ENCODE measurements around the gene GPC5.
"Not testable (repeated sequence)": the region's sequence is repeated elsewhere in the genome, so short reads cannot be mapped to it uniquely, and the experiment has no call there.

Gene GPC5

DNA sequence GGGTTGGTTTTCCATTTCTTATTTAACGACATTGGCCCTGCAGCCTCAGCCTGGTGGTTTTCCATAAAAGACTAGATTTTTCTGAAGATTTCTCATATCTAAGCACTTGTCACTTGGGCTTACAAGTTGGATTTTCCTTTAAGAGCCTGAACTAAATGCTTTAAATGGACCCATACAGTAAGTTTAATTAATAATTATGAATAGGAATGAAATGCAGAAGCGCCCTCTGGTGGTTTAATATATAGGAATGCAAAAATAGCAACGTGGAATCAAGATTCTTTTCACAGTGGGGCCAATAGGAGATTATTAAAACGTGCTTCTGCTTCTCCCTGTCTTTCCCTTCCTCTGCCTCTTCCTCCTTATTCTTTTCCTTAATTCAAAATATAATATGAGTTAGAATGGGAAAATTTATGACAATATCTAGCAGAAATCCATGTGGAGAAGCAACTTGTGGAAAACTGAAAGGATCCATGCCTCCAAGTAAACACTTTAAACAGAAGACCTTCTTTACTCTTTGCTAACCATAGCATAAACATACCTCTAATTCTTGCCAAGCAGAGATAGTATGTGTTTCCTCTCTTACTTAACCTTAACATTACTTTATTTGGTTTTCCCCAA is 324.0 kb downstream of the GPC5 start:
- no peak for ATAC-seq

DNA sequence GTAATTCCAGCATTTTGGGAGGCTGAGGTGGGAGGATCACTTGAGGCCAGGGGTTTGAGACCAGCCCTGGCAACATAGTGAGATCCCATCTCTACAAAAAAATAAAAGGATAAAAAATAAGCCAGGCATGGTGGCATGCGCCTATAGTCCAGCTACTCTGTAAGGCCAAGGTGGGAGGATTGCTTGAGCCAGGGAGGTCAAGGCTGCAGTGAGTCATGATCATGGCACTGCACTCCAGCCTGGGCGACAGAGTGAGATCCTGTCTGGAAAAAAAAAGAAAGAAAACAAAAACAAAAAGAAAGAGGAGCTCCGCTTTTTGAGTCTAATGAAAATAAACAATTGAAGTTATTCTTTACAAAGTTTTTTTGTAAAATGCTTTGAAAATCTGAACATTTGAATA is 326.2 kb downstream of the GPC5 start:
- no peak for ATAC-seq

DNA sequence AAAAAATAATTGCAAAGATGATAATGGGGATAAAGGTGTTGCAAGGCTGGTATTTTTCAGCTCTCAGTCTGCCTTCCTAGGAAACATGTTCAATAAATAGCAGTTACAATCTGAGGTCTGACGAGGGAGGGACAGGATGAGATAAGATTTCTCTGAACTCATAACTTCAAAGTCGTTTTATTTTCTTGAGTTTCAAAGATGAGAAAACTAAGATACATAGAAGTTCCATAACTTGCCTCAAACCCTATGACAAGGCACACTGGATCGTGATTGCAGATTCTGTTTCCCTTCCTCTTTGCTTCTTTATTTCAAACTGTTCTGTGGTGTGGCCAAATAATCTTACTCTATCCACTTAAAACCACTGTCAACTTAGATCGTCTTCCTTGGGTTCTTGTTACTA is 327.2 kb downstream of the GPC5 start:
- ATAC-seq, result no peak

DNA sequence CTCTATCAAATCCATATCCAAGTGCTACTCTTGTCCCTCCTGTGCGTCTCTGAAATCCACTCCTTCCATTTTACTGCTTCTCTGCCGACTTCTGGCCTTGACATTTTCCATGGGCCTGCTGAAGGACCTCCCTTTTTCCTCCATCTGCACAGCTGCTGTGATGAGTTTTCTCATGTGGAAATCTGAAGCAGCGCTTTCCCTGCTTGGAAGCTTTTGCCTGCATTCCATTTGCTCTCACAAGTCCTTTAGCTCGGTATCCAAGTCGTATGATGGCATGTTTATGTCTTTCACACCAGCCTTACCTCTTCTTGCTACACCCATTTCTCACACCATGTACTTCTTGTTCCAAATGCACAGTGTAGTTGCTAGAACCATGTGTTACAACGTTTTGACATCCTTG is 328.2 kb downstream of the GPC5 start:
- no peak for ATAC-seq

DNA sequence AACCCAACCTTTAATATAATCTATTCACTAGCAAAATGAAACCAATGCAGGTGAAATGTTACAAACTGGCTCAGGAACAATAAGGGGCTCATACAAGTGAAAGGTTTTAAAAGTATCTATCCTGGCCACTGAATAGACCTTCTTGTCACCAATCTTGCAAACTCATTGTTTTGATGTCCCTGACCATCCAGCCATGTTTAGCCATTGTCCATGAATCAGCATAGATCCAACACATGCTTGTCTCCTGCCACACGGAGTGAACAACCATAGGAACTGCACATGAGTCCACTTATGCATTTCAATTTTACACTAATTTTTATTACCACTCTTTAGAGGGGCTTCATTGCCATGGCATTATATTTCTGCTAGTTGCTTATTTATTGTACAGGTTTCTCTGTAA is 331.4 kb downstream of the GPC5 start:
- ATAC-seq, result no peak

DNA sequence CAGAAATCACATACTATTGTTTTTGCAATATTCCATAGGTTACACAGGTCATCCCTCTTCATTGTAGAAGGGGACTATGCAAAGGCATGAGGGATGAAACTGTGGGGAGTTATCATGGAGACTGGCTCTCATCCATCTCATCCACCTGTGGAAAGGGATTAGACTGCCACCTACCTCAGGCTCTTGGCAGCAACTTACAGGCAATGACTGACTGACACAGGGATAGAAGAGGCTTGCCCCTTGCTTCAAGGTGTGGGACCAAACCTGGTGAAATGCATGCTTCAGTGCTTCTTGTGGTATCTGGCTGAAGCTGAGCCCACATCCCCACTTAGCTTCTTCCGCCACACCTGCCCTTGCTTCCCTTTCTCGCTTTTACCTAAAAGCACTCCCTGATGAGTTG is 341.3 kb downstream of the GPC5 start:
- ATAC-seq, result no peak

DNA sequence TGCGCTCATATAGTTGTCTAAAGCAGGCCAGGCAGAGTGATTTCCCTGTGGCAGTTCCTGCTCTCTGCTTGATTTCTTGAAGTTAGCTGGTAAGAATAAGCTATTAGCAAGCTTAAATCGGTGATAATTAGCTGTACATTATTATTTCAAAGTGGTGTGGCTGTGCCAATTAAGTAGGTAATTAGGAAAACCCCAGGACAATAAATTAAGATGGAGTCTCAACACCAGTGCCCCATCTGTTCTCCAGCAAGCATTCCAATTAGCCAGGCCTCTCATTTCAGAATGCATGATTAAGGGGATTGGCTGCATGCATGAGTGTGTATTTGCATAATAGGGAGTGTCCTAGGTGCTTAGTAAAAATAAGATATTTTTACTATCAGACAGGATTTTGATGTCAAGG is 342.3 kb downstream of the GPC5 start:
- no peak for ATAC-seq

DNA sequence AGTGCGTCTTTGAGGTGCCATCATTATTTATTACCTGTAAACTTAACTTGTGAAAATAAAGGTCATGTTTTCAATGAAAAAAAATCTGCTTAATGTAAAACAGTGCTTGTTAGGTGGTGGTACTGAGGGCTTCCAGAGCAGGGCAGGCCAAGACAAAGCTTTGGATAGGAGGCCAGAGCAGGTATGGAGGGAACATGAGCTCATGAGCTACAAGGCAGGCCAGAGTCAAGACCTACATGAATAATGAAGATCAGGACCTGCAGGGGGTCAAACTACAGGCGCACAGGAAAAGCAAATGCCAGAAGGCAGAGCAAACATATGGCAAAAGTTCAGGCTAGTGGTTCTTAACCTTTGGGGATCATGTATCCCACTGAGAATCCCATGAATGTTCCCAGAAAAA is 343.5 kb downstream of the GPC5 start:
- no peak for ATAC-seq

DNA sequence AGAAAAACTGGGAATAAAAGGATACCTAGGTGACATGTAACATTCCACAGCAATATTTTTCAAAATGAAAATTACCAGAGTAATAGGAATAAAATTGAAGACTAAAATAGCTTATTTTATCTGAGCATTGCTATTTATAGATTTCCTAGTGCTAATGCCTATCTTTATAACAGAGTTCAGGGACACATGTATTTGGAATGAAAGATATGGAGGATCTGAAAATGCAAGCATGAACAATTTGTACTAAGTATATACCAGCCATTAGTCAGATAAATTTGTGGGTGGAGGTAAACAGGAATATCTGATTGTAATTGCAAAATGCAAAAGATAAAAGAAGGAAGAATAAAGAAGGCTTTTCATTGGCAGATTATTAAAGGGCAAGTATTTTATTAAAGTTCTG is 345.9 kb downstream of the GPC5 start:
- no peak for ATAC-seq

DNA sequence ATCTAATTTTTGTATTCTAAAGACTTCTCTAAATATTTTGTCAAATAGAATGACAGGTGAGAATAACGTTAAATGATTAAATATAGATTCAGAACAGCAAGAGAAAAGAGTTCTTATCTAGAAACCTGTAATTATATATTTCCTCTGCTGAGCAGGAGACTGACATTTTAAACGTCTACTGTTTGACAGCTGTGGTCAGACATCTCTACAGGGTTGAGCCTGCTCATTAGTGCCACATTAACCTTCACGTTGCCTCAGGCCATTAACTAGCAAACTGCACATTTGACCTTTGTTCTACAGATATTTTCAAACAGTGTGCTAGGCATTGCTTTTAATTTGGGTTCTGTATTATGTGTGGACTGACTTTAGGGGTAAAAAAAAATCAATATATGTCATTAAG is 347.5 kb downstream of the GPC5 start:
- no peak for ATAC-seq

DNA sequence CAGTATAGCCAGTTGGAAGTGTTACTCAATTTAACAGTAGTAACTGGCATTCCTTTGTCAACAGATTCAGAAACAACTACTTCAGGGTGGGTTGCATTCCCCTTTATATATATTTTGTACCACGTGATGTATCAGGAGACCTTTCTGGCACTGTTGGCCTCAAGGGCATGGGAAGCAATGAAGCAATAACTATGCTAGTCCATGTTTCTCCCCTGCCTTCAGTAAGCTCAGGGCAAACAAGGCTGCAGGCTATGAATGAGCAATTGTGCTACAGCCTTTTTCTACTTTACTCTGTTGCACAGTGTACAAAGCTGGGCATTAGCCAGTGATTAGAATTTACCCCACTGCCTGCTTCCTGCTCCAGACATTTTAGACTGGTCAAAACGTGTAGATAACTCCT is 348.8 kb downstream of the GPC5 start:
- no peak for ATAC-seq

DNA sequence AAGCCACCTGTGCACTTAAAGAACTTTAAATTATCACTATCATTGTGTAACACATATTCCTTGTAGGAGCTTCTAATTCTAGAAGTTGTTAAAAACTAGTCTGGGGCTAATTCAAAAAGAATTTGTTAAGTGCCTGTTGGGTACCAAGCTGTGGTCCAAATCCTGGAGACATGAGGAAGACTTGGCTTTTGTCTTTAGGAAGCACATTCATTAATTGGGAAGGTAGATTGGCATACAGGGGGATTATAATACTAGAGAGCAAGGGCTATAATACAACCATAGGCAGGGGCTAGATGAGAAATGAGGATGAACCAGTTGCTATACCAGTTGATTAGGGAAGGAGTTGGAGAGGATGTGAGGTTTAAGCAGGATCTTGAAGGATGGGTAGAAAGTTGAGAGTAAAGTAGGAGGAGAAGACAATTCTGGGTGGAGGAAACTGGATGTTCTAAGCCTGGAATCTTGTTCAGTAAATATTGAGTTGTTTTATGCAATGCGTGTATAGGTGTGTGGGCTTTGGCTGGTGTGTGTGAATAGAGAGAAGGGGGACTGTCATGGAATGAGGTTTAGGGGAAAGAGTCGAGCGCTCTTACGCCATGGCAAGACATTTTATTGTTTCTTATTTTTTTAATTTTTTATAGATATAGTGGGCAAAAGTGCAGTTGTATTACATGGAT is 350.1 kb downstream of the GPC5 start:
- no peak for ATAC-seq

DNA sequence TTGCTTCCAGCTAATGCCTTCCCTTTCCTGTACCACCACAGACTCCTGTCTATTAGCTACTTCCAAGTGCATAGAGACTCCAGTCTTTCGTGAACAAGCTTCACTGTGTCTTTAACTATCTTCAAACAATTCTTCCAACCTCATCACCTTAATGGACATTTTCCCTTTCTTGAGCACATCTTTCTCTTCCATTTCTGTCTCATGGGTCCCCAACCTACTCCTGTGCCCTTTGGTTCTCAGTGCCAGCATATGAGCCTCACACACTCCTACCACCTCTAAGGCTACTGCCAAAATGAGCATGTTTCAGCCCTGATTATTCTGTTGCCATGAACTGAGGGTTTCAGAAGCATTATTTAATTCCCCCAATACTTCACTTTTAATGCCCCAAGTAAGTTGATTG is 360.3 kb downstream of the GPC5 start:
- ATAC-seq, result no peak

DNA sequence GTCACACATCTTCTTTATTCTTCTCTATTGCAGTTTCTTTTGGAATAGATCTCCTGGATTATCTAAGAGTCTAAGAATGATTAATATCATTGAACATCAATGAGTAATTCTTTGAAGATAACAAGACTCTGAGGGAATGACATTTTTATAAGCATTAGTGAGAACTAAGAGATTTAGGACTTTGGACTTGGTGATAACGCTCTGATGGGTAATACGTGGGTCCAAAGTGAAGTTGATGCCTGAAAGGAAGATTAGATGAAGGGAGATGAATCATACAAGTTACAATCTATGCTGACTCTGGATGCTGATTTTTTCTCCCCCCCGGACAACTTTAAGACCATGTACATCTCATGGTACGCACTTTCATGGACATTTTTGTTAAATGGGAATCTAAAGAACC is 364.5 kb downstream of the GPC5 start:
- no peak for ATAC-seq

DNA sequence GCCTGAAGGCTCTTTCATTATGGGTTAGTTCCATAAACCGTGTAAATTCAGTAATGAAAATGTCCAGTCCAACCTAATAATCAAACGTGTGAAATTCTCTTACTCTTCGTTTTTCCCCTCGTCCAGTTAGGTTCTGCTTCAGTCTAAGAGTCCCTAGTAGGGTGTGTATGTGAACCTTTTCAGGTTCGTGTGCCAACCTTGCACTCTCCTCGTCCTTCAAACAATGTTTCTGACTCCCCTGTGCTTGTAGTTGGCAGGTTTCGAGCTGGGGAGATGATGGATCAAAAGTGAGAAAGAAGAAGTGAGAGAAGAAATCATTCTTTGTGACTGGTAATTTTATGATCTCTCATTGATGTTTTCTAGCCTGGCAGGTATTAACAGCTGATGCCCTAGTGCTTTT is 366.1 kb downstream of the GPC5 start:
- ATAC-seq, result no peak

DNA sequence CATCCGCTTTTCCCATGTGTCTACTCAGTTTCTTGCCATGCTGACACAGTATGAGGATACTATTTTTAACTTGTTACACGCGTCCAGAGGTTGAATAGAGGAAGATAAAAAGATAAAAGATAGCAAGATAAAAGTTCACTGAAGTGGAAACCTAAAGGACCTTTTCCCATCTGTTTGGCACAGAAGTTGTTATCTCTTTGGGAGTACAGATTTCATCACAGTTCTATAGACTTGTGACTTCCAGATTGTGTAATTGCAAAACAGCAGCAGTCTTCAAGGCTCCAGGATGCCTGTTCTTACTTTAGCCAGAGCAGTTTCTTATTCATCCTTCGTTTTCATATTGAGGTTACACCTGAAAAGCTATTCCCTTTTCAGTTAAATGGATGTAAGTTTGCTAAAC is 369.2 kb downstream of the GPC5 start:
- ATAC-seq, result no peak

DNA sequence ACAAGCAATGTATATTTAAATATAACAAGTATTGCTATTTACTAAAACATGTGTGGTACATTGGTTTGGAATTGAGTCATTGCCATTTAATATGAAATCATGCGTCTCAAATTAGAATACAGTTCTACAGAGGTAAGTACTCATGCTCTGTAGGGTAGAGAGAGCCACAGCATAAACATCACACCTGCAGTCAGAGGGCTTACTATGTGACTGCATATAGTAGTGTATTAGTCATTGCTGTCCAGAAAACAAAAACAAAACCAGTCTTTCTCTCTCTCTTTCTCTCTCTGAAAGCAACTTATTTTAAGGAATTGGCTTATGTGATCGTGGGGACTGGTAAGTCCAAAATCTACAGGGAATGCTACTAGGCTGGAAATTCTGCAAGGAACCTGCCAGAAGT is 370.3 kb downstream of the GPC5 start:
- no peak for ATAC-seq

DNA sequence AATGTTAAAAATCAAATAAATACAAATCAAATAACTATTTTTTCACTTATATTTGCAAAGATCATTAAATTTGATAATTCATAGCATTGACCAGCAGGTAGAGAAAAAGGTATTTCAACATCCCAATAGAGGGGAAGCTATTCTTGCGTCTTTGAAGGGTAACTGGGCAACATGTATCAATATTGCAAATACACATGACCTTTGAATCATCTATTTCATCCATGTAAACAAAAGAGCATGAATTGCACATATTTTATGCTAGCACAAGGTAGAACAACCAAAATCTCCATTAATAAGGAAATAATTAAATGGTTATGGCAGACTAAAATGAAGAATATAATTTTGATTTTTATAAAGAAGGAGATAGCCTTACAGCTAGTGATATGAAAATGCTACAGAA is 372.8 kb downstream of the GPC5 start:
- no peak for ATAC-seq

DNA sequence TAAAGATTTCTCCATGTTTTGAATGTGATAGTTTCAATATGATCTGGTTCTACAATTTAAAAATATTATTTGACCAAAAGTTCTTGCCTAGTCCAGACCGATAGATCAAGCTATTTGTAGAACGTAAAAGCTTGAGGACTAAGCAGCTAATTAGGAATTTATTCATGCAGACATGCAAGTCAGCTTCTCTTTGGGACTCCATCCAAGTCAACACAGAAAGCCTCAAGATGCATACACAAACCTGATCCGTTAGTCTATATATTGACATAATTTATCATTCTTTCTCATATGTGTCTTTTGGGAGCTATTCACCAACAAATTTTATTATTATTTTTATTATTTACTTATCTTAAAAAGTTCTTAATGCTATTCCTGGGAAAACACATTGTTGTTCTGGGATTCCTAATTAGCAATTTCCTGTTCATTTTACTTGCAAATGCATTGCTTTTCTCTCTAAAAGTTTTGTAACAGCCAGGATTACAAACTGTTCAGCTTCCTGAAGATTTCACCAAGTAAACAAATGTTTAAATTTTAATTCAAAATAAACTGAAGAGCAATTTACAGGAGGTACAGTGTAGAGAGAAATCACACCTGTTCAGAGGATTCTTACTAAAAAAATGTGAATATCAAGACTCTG is 375.3 kb downstream of the GPC5 start:
- ATAC-seq, result no peak

DNA sequence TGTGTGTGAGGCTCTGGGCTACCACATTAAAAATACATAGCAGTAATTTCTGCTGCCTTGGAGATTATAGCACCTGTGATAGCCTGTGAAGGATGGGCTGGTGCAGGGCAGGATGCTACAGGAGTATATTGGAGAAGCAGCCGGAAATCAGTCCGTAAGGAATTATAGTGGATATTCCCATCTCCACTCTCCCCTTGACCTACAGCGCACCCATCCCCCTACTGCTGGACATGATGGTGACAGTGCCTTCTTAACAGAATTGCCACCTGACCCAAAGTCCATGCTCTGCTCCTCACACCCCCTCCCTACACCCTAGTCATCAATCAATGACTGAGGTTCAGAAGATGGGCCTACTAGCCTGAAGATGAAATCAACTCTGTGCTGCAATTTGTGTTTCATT is 376.0 kb downstream of the GPC5 start:
- ATAC-seq, result no peak

DNA sequence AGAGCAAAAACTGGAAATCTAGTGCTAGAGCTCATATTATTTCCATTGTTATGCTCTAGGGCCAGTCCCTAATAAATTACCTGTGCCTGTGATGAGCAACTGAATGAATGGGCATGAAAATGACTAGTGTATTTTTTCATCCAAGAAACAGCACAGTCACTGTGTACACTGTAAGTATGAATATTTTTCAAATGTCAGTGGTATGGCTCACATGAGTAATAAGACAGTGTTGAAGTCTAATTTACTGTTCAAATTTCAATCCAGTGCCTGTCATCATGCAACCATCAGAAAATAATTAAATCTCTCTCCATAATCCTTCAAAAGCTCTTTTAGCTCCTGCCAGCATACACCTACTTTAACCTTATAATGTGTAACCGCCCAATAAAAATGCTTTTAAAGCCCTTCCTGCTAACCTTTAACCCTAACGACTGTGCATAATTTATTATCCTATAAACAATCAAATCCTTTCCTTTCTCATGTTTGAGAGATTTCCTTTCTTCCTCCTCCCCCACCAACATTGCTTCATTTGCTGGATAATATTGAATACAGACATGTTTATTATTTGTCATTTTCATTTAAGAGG is 378.3 kb downstream of the GPC5 start:
- no peak for ATAC-seq

DNA sequence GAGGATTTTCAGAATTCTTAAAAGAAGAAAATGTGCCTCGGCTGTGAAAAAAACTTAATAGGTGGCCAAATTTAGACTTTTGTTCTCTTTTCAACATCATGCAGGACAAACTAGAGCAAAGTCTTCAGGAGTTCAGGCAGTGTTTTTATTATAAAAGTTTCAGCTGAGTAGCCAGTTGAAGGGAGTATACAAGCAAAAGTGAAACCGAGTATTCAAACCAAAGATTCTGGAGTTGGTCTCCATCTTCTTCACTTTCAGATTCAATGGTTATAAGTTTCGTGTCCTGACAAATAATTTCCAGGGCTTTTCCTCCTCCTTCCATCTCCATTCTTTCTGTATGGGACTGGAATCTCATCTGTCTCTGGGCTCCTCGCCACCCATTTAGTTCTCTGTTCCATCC is 379.7 kb downstream of the GPC5 start:
- no peak for ATAC-seq

DNA sequence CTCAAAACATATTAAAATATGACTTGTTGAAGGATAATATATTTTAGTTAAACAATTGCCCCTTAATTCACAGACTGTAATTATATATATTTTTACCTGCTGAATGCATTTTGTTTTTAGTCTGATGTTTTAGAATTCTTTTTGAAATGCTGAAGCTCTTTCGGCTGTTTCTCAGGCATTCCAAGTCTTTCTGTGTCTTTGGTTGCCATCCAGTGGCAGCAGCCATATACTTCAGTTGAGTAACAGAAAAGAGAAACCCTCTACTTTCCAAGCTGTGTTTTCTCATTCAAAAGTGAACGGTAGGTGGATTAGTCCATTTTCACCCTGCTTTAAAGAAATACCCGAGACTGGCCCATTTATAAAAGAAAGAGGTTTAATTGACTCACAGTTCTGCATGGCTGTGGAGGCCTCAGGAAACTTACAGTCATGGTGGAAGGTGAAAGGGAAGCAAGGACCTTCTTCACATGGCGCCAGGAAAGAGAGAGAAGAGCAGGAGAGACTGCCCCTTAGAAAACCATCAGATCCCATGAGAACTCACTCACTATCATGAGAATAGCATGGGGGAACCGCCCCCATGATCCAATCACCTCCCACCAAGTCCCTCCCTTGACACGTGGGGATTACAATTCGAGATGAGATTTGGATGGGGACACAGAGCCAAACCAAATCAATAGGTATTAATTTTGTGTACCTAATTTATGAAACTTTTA is 383.7 kb downstream of the GPC5 start:
- ATAC-seq, result not testable (repeated sequence)
